HFFc6 (cell line): ENCODE results near the gene ERBB4. TPM values are rescaled to one million over a fixed set of nuclear protein-coding genes. Genes with fewer than 3 reads are reported as not detected.

Source experiments
- DNase-seq: peaks from one replicate; pipeline ENCODE4 v3.0.0-alpha.2; 2018
- H3K27ac Mint-ChIP-seq: 2 replicates; pipeline ENCODE4 v1.8.0; 2020; ENCODE audit warnings: mild to moderate bottlenecking, mixed read lengths
- H3K27me3 Mint-ChIP-seq: 2 replicates; pipeline ENCODE4 v1.8.0; 2021; ENCODE audit warnings: mild to moderate bottlenecking, moderate library complexity, mixed read lengths; ENCODE audit not compliant: insufficient read depth
- H3K36me3 Mint-ChIP-seq: 2 replicates; pipeline ENCODE4 v1.8.0; 2021; ENCODE audit warnings: low read depth, mixed read lengths
- H3K4me1 Mint-ChIP-seq: 2 replicates; pipeline ENCODE4 v1.8.0; 2020; ENCODE audit warnings: low read depth, mixed read lengths
- H3K4me3 Mint-ChIP-seq: 2 replicates; pipeline ENCODE4 v1.8.0; 2020; ENCODE audit warnings: mild to moderate bottlenecking, moderate library complexity, mixed read lengths
- H3K9me3 Mint-ChIP-seq: 2 replicates; pipeline ENCODE4 v1.8.0; 2020; ENCODE audit warnings: mild to moderate bottlenecking, mixed read lengths
- total RNA-seq, 6 experiments: library from RNA; stranded (reverse); fragmentation: NEBNext Ultra II Directional; extraction: Animal tissue kit (Norgen Biotek cat#: 25700); gene quantifications; 2 replicates in 1 of 6; 3 replicates in 5 of 6; pipeline ENCODE4 v1.2.3, GENCODE V29; 2021
- TF ChIP-seq, protein P1 (sequence below): fragments of 200-600 bp; sonication (generic); IDR thresholded peaks from 2 replicates; pipeline ENCODE4 v1.5.0; 2021; ENCODE audit warnings: antibody characterized with exemption, mild to moderate bottlenecking

ERBB4 gene
- total RNA-seq, 6 experiments from 2014 or later, result not detected

DNA sequence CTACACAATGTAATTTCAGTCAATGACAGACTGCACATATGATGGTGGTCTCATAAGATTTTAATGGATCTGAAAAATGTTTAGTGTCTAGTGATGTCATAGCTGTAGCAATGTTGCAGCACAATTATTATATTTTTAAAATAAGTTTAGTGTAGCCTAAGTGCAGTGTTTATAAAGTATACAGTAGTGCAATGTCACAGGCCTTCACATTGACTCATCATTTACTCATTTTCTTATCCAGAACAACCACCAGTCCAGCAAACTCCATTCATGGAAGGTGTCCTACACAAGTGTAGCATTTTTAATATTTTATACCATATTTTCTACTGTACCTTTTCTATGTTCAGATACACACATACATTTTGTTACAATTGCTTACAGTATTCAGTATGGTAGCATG, 663.1 kb downstream of the ERBB4 start:
- Mint-ChIP-seq H3K4me1 (no peaks in the 10 kb centered on the region), H3K4me3 (no peak overlapping the region), H3K27ac (no peak overlapping the region), H3K9me3 (peaks cover 4% of the 10 kb centered on the region; the same call in 1 of the 2 replicates), H3K36me3 (no peaks in the 10 kb centered on the region), H3K27me3 (no peaks in the 10 kb centered on the region)
- TF ChIP-seq, protein P1, sequence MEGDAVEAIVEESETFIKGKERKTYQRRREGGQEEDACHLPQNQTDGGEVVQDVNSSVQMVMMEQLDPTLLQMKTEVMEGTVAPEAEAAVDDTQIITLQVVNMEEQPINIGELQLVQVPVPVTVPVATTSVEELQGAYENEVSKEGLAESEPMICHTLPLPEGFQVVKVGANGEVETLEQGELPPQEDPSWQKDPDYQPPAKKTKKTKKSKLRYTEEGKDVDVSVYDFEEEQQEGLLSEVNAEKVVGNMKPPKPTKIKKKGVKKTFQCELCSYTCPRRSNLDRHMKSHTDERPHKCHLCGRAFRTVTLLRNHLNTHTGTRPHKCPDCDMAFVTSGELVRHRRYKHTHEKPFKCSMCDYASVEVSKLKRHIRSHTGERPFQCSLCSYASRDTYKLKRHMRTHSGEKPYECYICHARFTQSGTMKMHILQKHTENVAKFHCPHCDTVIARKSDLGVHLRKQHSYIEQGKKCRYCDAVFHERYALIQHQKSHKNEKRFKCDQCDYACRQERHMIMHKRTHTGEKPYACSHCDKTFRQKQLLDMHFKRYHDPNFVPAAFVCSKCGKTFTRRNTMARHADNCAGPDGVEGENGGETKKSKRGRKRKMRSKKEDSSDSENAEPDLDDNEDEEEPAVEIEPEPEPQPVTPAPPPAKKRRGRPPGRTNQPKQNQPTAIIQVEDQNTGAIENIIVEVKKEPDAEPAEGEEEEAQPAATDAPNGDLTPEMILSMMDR, result no peak
- DNase-seq, result no peak

DNA sequence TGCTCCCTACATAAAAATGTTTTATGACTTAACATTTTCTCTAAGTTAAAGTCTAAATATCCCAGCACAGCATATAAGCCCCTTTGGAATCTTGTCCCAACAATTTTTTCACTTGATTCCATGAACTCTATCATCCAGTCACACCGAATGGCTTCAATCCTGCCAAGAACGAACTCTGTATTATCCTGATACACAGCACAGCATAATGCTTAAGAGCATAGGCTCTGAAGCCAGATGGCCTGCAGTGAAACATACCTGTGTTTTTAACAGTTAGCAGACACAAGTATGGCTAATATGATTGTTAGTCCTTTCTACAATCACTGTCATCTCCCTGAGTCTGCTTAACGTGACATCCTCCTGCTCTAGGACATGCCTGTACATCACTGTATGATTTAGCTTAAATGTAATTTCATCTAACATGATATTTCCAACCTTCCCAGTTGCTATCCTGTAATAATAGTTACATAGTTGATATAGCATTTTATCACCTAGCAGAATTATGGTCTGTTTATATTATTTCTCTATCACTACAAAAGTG, 669.5 kb downstream of the ERBB4 start:
- DNase-seq, result no peak
- no peaks in the 10 kb centered on the region for H3K27me3 Mint-ChIP-seq
- no peaks in the 10 kb centered on the region for H3K4me1 Mint-ChIP-seq
- no peaks in the 10 kb centered on the region for H3K36me3 Mint-ChIP-seq
- TF ChIP-seq, protein P1, result no peak
- no peak overlapping the region for H3K4me3 Mint-ChIP-seq
- no peak overlapping the region for H3K27ac Mint-ChIP-seq
- H3K9me3 Mint-ChIP-seq, result peaks cover 19% of the 10 kb centered on the region; the same call in 1 of the 2 replicates

DNA sequence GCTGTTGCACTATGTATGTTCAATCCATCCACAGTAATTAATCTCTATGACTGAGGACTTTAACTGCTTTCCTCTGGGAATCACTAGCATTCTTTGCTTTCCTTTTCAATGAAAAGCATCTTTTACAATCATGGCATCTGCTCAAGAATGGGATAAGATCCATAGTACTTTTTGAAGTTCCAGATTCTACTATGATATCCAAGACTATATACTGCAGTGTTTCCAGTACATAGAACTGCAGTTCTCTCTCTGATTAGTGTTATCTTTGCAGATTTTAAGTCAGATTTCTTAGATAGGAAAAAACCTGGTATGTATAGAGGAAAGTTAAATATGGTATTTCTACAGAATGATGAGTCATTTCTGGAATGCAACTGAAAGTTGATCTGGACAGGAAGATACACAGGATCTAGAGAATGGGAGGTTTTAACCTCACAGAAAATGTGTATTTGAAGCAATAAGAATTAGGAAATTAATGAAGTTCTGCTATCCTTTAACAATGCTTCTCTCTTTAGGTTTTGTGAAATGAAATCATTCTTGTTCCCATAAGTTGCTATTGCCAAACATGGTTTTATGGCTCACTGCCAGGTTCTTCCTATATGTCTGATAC, 670.7 kb downstream of the ERBB4 start:
- no peak overlapping the region for H3K27ac Mint-ChIP-seq

DNA sequence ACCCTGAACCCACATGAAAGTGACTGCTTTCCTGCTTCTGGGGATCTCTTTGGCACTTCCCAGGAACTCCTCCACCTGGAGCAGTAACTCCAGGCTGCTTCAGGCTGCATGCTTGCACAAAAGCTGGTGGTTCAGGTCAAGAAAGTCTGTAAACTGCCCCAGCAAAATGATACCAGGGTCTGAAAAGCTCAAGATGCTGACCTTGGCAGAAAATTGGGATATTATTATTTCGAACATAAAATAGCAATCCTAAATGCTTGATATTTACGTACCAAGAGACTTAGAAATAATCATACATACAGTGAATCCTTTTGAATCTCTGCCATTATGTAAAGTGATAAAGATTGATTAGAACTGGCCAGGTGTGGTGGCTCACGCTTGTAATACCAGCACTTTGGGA, 674.3 kb downstream of the ERBB4 start:
- Mint-ChIP-seq H3K4me3 (no peak overlapping the region), H3K36me3 (no peaks in the 10 kb centered on the region), H3K4me1 (no peaks in the 10 kb centered on the region), H3K9me3 (peaks cover 28% of the 10 kb centered on the region), H3K27ac (no peak overlapping the region), H3K27me3 (no peaks in the 10 kb centered on the region)
- DNase-seq, result no peak
- TF ChIP-seq, protein P1, result no peak

More for the DNA sequence above, 670.7 kb downstream of the ERBB4 start:
- Mint-ChIP-seq H3K9me3 (peaks cover 28% of the 10 kb centered on the region), H3K4me3 (no peak overlapping the region), H3K36me3 (no peaks in the 10 kb centered on the region), H3K27me3 (no peaks in the 10 kb centered on the region), H3K4me1 (no peaks in the 10 kb centered on the region)
- no peak for DNase-seq
- TF ChIP-seq, protein P1, result no peak

DNA sequence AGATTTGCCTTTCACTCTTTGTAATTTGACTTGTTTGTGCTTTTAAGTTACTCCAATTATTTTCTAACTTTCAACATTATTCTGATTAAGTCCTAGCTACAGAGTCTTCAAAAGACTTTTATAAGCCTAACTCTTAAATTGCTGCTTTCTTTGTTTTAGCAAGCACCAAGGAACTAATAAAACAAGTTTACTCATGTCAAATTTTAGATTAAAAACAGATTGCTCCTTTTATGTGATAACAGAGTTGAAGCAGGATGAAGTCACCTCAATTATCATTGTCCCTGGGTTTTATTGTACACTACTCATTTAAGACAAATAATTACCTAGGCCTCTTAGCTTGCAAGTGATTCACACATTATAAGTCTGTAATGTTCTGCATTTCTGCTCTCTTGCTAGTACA, 678.4 kb downstream of the ERBB4 start:
- Mint-ChIP-seq H3K4me1 (no peaks in the 10 kb centered on the region), H3K9me3 (peaks cover 28% of the 10 kb centered on the region), H3K27me3 (no peaks in the 10 kb centered on the region), H3K4me3 (no peak overlapping the region), H3K36me3 (no peaks in the 10 kb centered on the region), H3K27ac (no peak overlapping the region)
- DNase-seq, result no peak
- TF ChIP-seq, protein P1, result no peak
